Adipose tissue (tissue), 3 donors: ENCODE measurements around the gene RALGAPA2. TPM values are rescaled to one million over a fixed set of nuclear protein-coding genes. Genes with fewer than 3 reads are reported as not detected.

ENCODE experiments used
- H3K27ac ChIP-seq: one replicate; pipeline ENCODE4 v1.5.1; 2013; ENCODE audit warnings: low read depth, low read length
- WGBS, 3 donors: extraction: QIAGEN DNeasy Blood & Tissue Kit; methylation state at CpG; one replicate each; pipeline ENCODE4 v1.1.7; 2013; 5-methylcytosine and 5-hydroxymethylcytosine counted together
- polyA plus RNA-seq, 3 donors: library from polyadenylated mRNA; stranded (reverse); fragments of 200-250 nt; gene quantifications; one replicate each; pipeline ENCODE4 v1.2.3, GENCODE V29; 2013
- donor health status: healthy with polysubstance abuse.
- donor health status: Bipolar disorder and iron deficiency.
- donor health status: healthy.

RALGAPA2 gene
- polyA plus RNA-seq, 3 donors: 12.3 to 21.7 (median 12.6) TPM

DNA sequence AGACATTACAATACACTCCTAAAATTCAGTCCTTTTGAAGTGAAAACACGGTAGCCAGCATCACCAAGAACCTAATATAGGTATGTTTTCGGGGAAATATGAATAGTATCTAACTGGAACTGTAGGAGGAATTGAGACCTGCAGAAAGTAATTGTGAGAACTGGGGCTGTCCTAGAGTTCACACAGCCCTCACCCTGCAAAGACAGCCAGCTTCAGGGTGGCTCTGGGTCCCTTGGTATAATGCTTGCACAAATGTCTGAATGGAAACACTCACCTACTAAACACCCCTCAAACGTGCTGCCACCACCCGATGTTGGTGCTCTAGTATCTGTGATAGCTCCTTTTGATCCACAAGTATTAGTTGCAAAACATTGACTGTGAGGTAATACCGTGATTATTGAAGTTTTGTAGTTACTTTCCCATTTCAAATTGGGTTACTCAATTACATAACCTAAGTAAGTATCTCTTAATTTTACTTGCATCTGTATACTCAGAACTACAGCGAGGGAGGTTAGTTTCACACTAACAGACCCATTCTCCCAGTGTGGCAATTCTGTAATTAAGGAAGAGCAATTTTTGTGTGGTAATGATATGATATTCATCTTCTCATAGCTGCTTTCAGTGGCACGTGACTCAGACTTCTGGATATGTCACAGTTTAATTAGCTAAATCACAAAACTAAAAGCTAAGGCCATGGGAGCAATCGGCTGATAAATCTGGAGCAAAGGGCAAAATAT is 215.0 kb downstream of the RALGAPA2 start:
- H3K27ac ChIP-seq: no peak overlapping the region
- 89 to 93% (median 91%) methylated on average over 8 of the region's 8 CpGs for WGBS, 3 donors

GRCh38 chr20:20495729-20496503 is 216.5 kb downstream of the RALGAPA2 start:
- WGBS, 3 donors: 89 to 93% (median 92%) methylated on average over 9 of the region's 9 CpGs
- H3K27ac ChIP-seq: no peak overlapping the region

GRCh38 chr20:20493701-20494100 is 218.7 kb downstream of the RALGAPA2 start:
- no peak overlapping the region for H3K27ac ChIP-seq
- WGBS, 3 donors: 95 to 100% (median 97%) methylated on average over 2 of the region's 2 CpGs

GRCh38 chr20:20492521-20493332 is 219.7 kb downstream of the RALGAPA2 start:
- 64 to 84% (median 78%) methylated on average over 14 of the region's 14 CpGs for WGBS, 3 donors
- no peak overlapping the region for H3K27ac ChIP-seq

- WGBS, 3 donors: 95 to 96% (median 96%) methylated on average over 5 of the region's 5 CpGs
- no peak overlapping the region for H3K27ac ChIP-seq
These were observed 220.6 kb downstream of the RALGAPA2 start for GRCh38 chr20:20491784-20492264.

GRCh38 chr20:20491110-20491783 is 221.2 kb downstream of the RALGAPA2 start:
- H3K27ac ChIP-seq: no peak overlapping the region
- 89 to 93% (median 92%) methylated on average over 5 of the region's 5 CpGs for WGBS, 3 donors

GRCh38 chr20:20490673-20491072 is 221.8 kb downstream of the RALGAPA2 start:
- H3K27ac ChIP-seq: no peak overlapping the region
- 94 to 98% (median 97%) methylated on average over 3 of the region's 3 CpGs for WGBS, 3 donors

DNA sequence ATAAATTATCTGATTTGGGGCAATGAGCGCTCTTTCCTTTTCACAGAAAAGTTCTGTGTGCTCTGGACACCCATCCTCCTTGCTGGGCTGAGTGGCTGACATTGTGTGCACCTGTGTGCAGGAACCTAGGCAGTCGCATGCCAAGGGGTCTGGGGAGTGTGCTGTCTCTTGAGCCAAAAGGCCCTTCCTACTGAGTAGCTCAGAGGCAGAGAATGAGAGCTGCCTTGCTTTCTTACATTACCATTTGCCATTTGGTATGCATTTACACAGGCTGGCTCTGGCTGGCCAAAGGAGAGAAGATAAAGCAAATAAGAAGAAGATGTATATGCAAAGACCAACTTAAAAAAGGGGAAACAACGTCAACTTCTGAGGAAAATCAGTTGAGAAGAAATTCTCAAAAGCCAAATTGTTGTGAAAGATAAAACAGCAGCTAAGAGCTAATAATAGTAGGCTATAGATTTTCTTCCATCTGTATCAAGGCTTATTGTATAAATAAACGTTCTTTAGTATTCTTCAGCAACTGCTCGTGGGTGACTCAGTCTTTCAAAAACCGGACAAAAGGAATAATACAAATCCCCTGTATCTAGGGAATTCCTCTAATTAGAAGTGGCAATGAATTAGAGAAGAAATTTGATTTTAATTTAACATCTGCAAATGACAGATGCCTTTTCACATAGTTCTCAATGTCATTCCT is 222.6 kb downstream of the RALGAPA2 start:
- H3K27ac ChIP-seq: no peak overlapping the region
- WGBS, 3 donors: 62 to 83% (median 83%) methylated on average over 6 of the region's 6 CpGs

GRCh38 chr20:20489054-20489453 is 223.4 kb downstream of the RALGAPA2 start:
- H3K27ac ChIP-seq: no peak overlapping the region
- WGBS, 3 donors: 86 to 94% (median 91%) methylated on average over 5 of the region's 5 CpGs

DNA sequence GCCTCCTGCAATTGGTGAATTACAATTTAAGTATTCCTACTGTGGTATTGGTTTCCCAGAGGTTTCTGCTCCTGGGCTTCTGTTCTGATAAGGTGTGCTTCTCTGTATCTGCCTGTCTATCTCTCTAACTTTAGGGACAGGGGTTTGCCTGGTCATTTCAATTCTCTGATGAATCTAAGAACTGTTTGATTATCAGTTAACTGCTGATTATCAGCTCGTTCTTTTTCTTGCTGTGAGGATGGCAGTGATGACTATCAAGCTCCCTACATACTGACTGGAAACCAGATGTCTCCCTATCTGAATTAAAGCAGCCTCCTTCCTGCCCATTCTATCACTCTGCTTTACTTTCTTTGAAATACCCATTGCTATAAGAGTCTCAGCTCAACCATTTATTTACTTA is 224.1 kb downstream of the RALGAPA2 start:
- 52 to 83% (median 76%) methylated on average over 1 of the region's 1 CpG for WGBS, 3 donors
- H3K27ac ChIP-seq: no peak overlapping the region

- WGBS, 3 donors: 93 to 98% (median 97%) methylated on average over 5 of the region's 5 CpGs
These were observed 224.6 kb downstream of the RALGAPA2 start for GRCh38 chr20:20487811-20488210.

DNA sequence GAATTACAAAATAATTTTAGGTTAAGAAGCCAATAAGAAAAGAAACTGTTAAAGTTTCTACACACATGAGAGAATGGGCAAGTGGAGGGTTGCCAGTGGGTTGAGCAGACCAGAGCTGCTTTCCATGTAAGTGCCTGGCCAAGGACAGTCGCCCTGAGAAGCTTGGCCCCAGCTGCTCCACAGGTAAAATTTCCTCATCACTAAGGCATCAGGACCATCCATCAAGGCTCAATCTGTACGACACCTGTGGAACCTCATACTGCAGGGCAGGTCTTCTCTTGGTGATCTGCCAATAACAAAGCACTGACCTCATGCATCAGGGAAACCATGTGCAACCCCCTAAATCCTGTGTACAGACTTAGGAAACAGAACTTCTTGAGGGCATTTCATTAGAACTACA is 229.1 kb downstream of the RALGAPA2 start:
- WGBS, 3 donors: 78 to 96% (median 90%) methylated on average over 2 of the region's 2 CpGs
- H3K27ac ChIP-seq: no peak overlapping the region

More at GRCh38 chr20:20487811-20488210, 224.6 kb downstream of the RALGAPA2 start:
- no peak overlapping the region for H3K27ac ChIP-seq

- 66 to 97% (median 87%) methylated on average over 4 of the region's 4 CpGs for WGBS, 3 donors
- H3K27ac ChIP-seq: no peak overlapping the region
These were observed 230.0 kb downstream of the RALGAPA2 start for GRCh38 chr20:20482453-20482852.

DNA sequence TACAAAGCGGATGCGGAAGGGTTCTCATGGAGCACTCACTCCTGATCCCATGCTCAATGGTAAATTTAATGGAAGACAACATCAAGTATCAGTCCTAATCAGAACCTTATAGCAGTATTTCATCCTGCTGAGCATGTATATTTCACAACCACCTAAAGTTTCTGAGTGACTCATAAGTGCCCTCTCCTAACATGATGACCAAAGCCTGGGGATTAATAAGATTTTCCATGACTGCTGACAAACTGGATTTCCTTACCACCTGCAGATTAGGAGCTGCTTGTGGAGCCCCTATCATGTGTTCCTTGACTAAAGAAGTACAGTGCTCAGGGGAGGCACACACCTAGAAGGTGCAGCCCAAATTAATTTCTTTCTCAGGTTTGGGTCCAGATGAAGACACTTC is 231.8 kb downstream of the RALGAPA2 start:
- H3K27ac ChIP-seq: no peak overlapping the region
- 99 to 100% (median 100%) methylated on average over 2 of the region's 2 CpGs for WGBS, 3 donors

DNA sequence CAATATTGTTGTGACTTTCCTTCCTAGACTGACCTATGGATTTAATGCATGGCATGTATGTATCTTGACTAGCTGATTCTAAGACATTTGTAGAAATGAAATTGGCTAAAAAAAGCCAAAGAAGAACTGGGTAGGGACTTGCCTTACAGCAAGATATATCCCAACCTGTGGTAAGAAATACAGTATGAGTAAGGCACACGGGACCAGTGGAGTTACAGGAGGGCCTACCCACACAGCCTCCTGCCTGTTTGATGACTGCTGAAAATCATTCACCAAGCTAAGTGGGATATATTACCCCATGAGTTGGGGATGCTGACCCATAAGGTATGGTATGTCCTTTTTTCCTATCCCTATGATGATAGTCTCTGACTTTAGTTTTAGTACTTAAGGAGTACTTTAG is 232.3 kb downstream of the RALGAPA2 start:
- WGBS, 3 donors: 90 to 100% (median 92%) methylated on average over 1 of the region's 1 CpG

GRCh38 chr20:20477444-20478041 is 234.9 kb downstream of the RALGAPA2 start:
- 94 to 95% (median 94%) methylated on average over 5 of the region's 5 CpGs for WGBS, 3 donors
- H3K27ac ChIP-seq: no peak overlapping the region

More for the DNA sequence above, 232.3 kb downstream of the RALGAPA2 start:
- H3K27ac ChIP-seq: no peak overlapping the region

DNA sequence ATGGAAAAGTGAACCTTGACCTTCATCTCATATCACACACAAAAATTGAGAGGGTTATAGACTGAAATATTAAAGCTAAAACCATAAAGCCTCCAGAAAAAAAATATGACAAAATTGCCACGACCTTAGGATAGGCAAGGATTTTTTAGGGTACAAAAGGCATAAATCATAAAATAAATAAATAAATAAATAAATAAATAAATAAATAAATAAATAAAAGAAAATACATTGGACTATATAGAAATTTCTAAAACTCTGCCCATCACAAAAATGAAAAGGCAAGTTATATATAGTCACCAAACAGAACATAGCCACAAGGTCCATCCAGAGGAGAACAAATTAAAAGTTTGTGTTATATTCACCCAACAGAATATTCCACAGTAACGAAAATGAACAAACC is 235.9 kb downstream of the RALGAPA2 start:
- H3K27ac ChIP-seq: no peak overlapping the region
- WGBS, 3 donors: 96 to 98% (median 97%) methylated on average over 2 of the region's 2 CpGs
